Measurements from ENCODE around the gene OSBPL6. TPM values are rescaled to one million over a fixed set of nuclear protein-coding genes. Genes with fewer than 3 reads are reported as not detected.
A peak's percentile ranks its signal among the peaks of the same experiment; 100 is the strongest.

Gene OSBPL6
- total and polyA plus RNA-seq, 10 of the 15 experiments (the other 5 are each of a cell fraction or from before 2014, with no cell fraction given), result 0.01 to 0.08 (median 0.03) TPM; not detected in 5

DNA sequence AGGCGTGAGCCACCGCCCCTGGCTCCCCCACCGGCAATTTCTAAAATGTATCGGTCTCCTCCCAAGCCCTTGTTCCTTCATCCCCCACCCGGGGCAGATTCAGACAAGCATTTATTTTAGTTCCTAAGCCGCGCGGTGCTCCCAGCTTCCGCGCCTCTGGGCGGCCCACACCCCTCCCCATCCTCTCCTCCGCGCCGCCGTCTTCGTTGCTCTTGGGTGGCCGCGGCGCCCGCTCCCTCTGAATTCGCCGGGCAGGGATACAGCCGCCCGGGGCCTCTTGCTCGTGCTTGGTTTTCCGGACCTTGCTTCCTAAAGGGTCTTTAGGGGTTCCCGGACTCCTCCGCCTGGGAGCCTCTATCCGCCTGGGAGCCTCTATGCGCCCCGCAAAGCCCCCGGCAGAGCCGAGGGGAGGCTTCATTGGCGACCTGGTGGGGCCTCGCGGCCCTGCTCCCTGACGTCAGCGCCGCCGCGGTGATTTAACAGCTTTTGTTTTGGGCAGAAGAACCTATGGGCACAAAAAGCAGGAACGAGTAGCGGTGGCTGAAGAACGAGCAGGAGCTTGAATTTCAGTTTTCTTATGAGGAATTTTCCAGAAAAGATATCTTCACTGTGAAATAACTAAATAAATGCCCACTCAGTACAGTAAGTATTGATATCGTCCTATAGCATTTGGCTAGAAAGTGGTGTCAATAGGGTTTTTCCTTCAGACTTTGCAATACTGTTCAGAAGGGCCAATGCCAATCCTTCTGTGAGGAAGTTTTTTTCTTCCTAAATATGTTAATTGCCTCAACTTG is 219.4 kb downstream of the OSBPL6 start:
- no peaks in the 10 kb centered on the region for H3K27me3 ChIP-seq (replicated peaks in 1 of 2; ENCODE audit: control insufficient read depth in 2 of 2, insufficient read depth in 2 of 2, low read length in 1 of 2)
- peaks cover 6% of the 10 kb centered on the region for H3K4me1 ChIP-seq (ENCODE audit: control insufficient read depth, insufficient read depth, low read length)
- peak; percentile 38 for DNase-seq (ENCODE audit: low read depth, low spot score)
- peaks cover 28% of the 10 kb centered on the region for H3K79me2 ChIP-seq (ENCODE audit: control insufficient read depth, insufficient read depth, low read length)
- ATAC-seq, result peak; percentile 87
- H3K4me2 ChIP-seq (ENCODE audit: control insufficient read depth, insufficient read depth), result peak overlapping the region; percentile 28
- no peak for FAIRE-seq
- H3K9me3 ChIP-seq (replicated peaks; ENCODE audit: control insufficient read depth, insufficient read depth, low read length), result no peaks in the 10 kb centered on the region
- peak overlapping the region; percentile 78 for H3K4me3 ChIP-seq
- SMC1A ChIA-PET (ENCODE audit: uncharacterized antibody, unreplicated experiment), result interaction anchor here (0.9 to 10.6 kb wide), 14 partner anchors 10 to 300 kb away, joined by 3 to 454 read pairs (median 4); partner anchors contain the start of genes PJVK, PRKRA and RBM45
- POLR2A ChIA-PET, result interaction anchor here (0.8 to 5.1 kb wide), 8 partner anchors 9 to 302 kb away, joined by 3 to 64 read pairs (median 6); partner anchors contain the start of genes PJVK and PRKRA
- in situ Hi-C loops (cut with MboI), result no loop called here
- RAD21 ChIA-PET (ENCODE audit: unreplicated experiment), result interaction anchor here (0.7 to 8.3 kb wide), 15 partner anchors 9 to 303 kb away, joined by 3 to 162 read pairs (median 6); partner anchors contain the start of genes PJVK, PRKRA and RBM45
- no peaks in the 10 kb centered on the region for H4K20me1 ChIP-seq (ENCODE audit: control insufficient read depth, insufficient read depth)
- H3K27ac ChIP-seq (ENCODE audit: control insufficient read depth, insufficient read depth), result peak overlapping the region; percentile 97
- WGBS (ENCODE audit: insufficient coverage, insufficient replicate concordance, low lambda C conversion rate, missing lambda C conversion rate), result under 1% methylated on average over 45 of the region's 45 CpGs
- H3K36me3 ChIP-seq (ENCODE audit: control insufficient read depth in 2 of 2, insufficient read depth in 2 of 2, low read length in 1 of 2), result no peaks in the 10 kb centered on the region; a peak in 1 of 4 replicates
- H2AFZ ChIP-seq (ENCODE audit: control insufficient read depth, low read depth, low read length), result peak overlapping the region; percentile 94
- peak overlapping the region; percentile 95 for H3K9ac ChIP-seq (ENCODE audit: control insufficient read depth, insufficient read depth, low read length)
- CTCF ChIA-PET, result interaction anchor here (0.6 to 12.4 kb wide), 17 partner anchors 11 to 301 kb away, joined by 3 to 702 read pairs (median 6); partner anchors contain the start of genes PJVK, PRKRA and RBM45
- BruUV-seq (replicated peaks), result no TSS peak
- intact Hi-C loops (cut with micrococcal nuclease; ENCODE audit: unreplicated experiment), result loop anchor here (1.0 kb wide), 5 partner anchors 9 to 301 kb away; partner anchors contain the start of gene RBM45
- TF ChIP-seq TCF12 (IDR thresholded peaks at IDR 0.05; ENCODE audit: low read depth, low read length), result no peak
- no peak for TF ChIP-seq E4F1 (IDR thresholded peaks at IDR 0.05; ENCODE audit: borderline replicate concordance, partially characterized antibody)
- TF ChIP-seq ATF7 (IDR thresholded peaks at IDR 0.05; ENCODE audit: low read depth), result peak; percentile 80
- 0 out of 2 replicates have a peak, but pooled peaks have one; percentile 51 for TF ChIP-seq YY1 (IDR thresholded peaks at IDR 0.05; ENCODE audit: low read depth, low read length)
- no peak for TF ChIP-seq CHD1 (IDR thresholded peaks at IDR 0.05; ENCODE audit: low read depth, low read length)
- peak; percentile 47; the same call in 1 of the 2 replicates for TF ChIP-seq BCL11A (IDR thresholded peaks at IDR 0.05; ENCODE audit: low read depth, low read length)
- TF ChIP-seq TBL1XR1 (IDR thresholded peaks at IDR 0.05; ENCODE audit: low read depth, low read length), result peak; percentile 40; the same call in 1 of the 2 replicates
- peak; percentile 42; the same call in 1 of the 2 replicates for TF ChIP-seq ZNF217 (IDR thresholded peaks at IDR 0.05)
- peak; percentile 42; the same call in 1 of the 2 replicates for TF ChIP-seq MXI1 (IDR thresholded peaks at IDR 0.05; ENCODE audit: low read depth, low read length)
- no peak for TF ChIP-seq EP300 (IDR thresholded peaks at IDR 0.05; ENCODE audit: borderline replicate concordance in 1 of 2, control insufficient read depth in 1 of 2, low read depth in 2 of 2, low read length in 2 of 2)
- TF ChIP-seq POLR2AphosphoS2 (IDR thresholded peaks at IDR 0.05; ENCODE audit: low read depth, low read length), result no peak
- no peak for TF ChIP-seq YBX1 (IDR thresholded peaks at IDR 0.05)
- peak; percentile 80 for TF ChIP-seq POLR2A (IDR thresholded peaks at IDR 0.05; ENCODE audit: low read depth, low read length)
- no peak for TF ChIP-seq SP1 (IDR thresholded peaks at IDR 0.05; ENCODE audit: low read depth, low read length)
- TF ChIP-seq GATAD2B (conservative IDR thresholded peaks at IDR 0.05; ENCODE audit: low read depth), result peak; percentile 79; the same call in 1 of the 2 replicates
- TF ChIP-seq FOS (IDR thresholded peaks at IDR 0.05; ENCODE audit: borderline replicate concordance, extremely low read depth, insufficient read length), result no peak
- TF ChIP-seq TCF3 (IDR thresholded peaks at IDR 0.05; ENCODE audit: borderline replicate concordance, insufficient read depth, low read depth, low read length), result no peak
- peak; percentile 86 for TF ChIP-seq IKZF1 (conservative IDR thresholded peaks at IDR 0.05)
- TF ChIP-seq, protein P1, sequence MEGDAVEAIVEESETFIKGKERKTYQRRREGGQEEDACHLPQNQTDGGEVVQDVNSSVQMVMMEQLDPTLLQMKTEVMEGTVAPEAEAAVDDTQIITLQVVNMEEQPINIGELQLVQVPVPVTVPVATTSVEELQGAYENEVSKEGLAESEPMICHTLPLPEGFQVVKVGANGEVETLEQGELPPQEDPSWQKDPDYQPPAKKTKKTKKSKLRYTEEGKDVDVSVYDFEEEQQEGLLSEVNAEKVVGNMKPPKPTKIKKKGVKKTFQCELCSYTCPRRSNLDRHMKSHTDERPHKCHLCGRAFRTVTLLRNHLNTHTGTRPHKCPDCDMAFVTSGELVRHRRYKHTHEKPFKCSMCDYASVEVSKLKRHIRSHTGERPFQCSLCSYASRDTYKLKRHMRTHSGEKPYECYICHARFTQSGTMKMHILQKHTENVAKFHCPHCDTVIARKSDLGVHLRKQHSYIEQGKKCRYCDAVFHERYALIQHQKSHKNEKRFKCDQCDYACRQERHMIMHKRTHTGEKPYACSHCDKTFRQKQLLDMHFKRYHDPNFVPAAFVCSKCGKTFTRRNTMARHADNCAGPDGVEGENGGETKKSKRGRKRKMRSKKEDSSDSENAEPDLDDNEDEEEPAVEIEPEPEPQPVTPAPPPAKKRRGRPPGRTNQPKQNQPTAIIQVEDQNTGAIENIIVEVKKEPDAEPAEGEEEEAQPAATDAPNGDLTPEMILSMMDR (IDR thresholded peaks at IDR 0.05 in 2 of 3, conservative IDR thresholded peaks at IDR 0.05 in 1 of 3; ENCODE audit: control insufficient read depth in 2 of 3, extremely low read depth in 1 of 3, insufficient read depth in 1 of 3, low read depth in 3 of 3, low read length in 3 of 3), result no peak
- TF ChIP-seq TAF1 (IDR thresholded peaks at IDR 0.05; ENCODE audit: borderline replicate concordance, low read depth, low read length), result 0 out of 2 replicates have a peak, but pooled peaks have one; percentile 21
